Measurements from ENCODE around the gene MSI2. TPM values are rescaled to one million over a fixed set of nuclear protein-coding genes. Genes with fewer than 3 reads are reported as not detected.

Gene MSI2
- total RNA-seq, 1 donor from 2014 or later = 31.3 TPM

- no peaks in the 10 kb centered on the region for H3K9me3 ChIP-seq
- no peaks in the 10 kb centered on the region for H3K36me3 ChIP-seq
- DNase-seq = no peak
- H3K27me3 ChIP-seq = no peaks in the 10 kb centered on the region
- no peak overlapping the region for H3K27ac ChIP-seq
- ATAC-seq = no peak
- intact Hi-C loops (cut with DNase I) = no loop called here
- TF ChIP-seq CTCF (IDR thresholded peaks at IDR 0.05) = no peak
- H3K4me3 ChIP-seq = no peak overlapping the region
- H3K4me1 ChIP-seq = no peaks in the 10 kb centered on the region
Measured at GRCh38 chr17:57277923-57278604, 21.7 kb downstream of the MSI2 start.

- DNase-seq (no peak), ATAC-seq (no peak)
- Histone ChIP-seq H3K9me3 (no peaks in the 10 kb centered on the region), H3K36me3 (no peaks in the 10 kb centered on the region), H3K27ac (no peak overlapping the region), H3K27me3 (no peaks in the 10 kb centered on the region), H3K4me1 (no peaks in the 10 kb centered on the region), H3K4me3 (no peak overlapping the region)
- intact Hi-C loops (cut with DNase I) = no loop called here
- TF ChIP-seq CTCF (IDR thresholded peaks at IDR 0.05) = no peak
Measured at GRCh38 chr17:57278740-57279387, 22.5 kb downstream of the MSI2 start.

- no peak for TF ChIP-seq CTCF (IDR thresholded peaks at IDR 0.05)
- Histone ChIP-seq H3K9me3 (no peaks in the 10 kb centered on the region), H3K27ac (no peak overlapping the region), H3K36me3 (no peaks in the 10 kb centered on the region), H3K4me1 (no peaks in the 10 kb centered on the region), H3K27me3 (no peaks in the 10 kb centered on the region), H3K4me3 (no peak overlapping the region)
- no peak for DNase-seq
- ATAC-seq = no peak
- intact Hi-C loops (cut with DNase I) = no loop called here
Measured at GRCh38 chr17:57279432-57279831, 23.1 kb downstream of the MSI2 start.

GRCh38 chr17:57281887-57282286 is 25.6 kb downstream of the MSI2 start:
- intact Hi-C loops (cut with DNase I) = no loop called here
- Histone ChIP-seq H3K9me3 (no peaks in the 10 kb centered on the region), H3K36me3 (no peaks in the 10 kb centered on the region), H3K27me3 (no peaks in the 10 kb centered on the region), H3K27ac (no peak overlapping the region), H3K4me3 (no peak overlapping the region), H3K4me1 (no peaks in the 10 kb centered on the region)
- TF ChIP-seq CTCF (IDR thresholded peaks at IDR 0.05) = no peak
- ATAC-seq (no peak), DNase-seq (no peak)

GRCh38 chr17:57282296-57282695 is 26.0 kb downstream of the MSI2 start:
- no peak for ATAC-seq
- no peak overlapping the region for H3K4me3 ChIP-seq
- no peak for TF ChIP-seq CTCF (IDR thresholded peaks at IDR 0.05)

More at GRCh38 chr17:57282296-57282695, 26.0 kb downstream of the MSI2 start:
- Histone ChIP-seq H3K27me3 (no peaks in the 10 kb centered on the region), H3K27ac (no peak overlapping the region), H3K4me1 (no peaks in the 10 kb centered on the region), H3K9me3 (no peaks in the 10 kb centered on the region), H3K36me3 (no peaks in the 10 kb centered on the region)
- intact Hi-C loops (cut with DNase I) = no loop called here
- no peak for DNase-seq

Data from upper lobe of right lung (tissue), 1 donor.